ENCODE results near the gene SGPP2.

- no peak for TF ChIP-seq POLR2AphosphoS5 (IDR thresholded peaks at IDR 0.05)
- TF ChIP-seq, protein P1, sequence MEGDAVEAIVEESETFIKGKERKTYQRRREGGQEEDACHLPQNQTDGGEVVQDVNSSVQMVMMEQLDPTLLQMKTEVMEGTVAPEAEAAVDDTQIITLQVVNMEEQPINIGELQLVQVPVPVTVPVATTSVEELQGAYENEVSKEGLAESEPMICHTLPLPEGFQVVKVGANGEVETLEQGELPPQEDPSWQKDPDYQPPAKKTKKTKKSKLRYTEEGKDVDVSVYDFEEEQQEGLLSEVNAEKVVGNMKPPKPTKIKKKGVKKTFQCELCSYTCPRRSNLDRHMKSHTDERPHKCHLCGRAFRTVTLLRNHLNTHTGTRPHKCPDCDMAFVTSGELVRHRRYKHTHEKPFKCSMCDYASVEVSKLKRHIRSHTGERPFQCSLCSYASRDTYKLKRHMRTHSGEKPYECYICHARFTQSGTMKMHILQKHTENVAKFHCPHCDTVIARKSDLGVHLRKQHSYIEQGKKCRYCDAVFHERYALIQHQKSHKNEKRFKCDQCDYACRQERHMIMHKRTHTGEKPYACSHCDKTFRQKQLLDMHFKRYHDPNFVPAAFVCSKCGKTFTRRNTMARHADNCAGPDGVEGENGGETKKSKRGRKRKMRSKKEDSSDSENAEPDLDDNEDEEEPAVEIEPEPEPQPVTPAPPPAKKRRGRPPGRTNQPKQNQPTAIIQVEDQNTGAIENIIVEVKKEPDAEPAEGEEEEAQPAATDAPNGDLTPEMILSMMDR (IDR thresholded peaks at IDR 0.05): no peak
These were observed 44.0 kb downstream of the SGPP2 start for GRCh38 chr2:222468346-222468745.
